Left ventricle myocardium superior (tissue), 1 donor: ENCODE results near the gene SH3BP1. TPM values are rescaled to one million over a fixed set of nuclear protein-coding genes. Genes with fewer than 3 reads are reported as not detected.
"Not testable (repeated sequence)": the region's sequence is repeated elsewhere in the genome, so short reads cannot be mapped to it uniquely, and the experiment has no call there.

ENCODE experiments used
- ATAC-seq: fragments of 200-7000 bp; cut with Tn5 transposase; one replicate; pipeline ENCODE4 v1.9.1; 2020; ENCODE audit warnings: mild to moderate bottlenecking, moderate library complexity
- DNase-seq: peaks from one replicate; pipeline ENCODE4 v3.0.0-alpha.2; 2020
- intact Hi-C: fragments of 100-400 bp; cut with micrococcal nuclease; formaldehyde crosslinking; loops from one replicate; pipeline ENCODE4 v1.11.0; 2022
- total RNA-seq: library from RNA; stranded (reverse); fragmentation: NEBNext Ultra II Directional; extraction: Animal tissue kit (Norgen Biotek cat#: 25700); gene quantifications from one replicate; pipeline ENCODE4 v1.2.1, GENCODE V29; 2021
- donor health status: DM: no; HTN: yes; CAD: no; lungs with severe emphysema.

SH3BP1 gene
- total RNA-seq, 1 donor from 2014 or later: 2.7 TPM

DNA sequence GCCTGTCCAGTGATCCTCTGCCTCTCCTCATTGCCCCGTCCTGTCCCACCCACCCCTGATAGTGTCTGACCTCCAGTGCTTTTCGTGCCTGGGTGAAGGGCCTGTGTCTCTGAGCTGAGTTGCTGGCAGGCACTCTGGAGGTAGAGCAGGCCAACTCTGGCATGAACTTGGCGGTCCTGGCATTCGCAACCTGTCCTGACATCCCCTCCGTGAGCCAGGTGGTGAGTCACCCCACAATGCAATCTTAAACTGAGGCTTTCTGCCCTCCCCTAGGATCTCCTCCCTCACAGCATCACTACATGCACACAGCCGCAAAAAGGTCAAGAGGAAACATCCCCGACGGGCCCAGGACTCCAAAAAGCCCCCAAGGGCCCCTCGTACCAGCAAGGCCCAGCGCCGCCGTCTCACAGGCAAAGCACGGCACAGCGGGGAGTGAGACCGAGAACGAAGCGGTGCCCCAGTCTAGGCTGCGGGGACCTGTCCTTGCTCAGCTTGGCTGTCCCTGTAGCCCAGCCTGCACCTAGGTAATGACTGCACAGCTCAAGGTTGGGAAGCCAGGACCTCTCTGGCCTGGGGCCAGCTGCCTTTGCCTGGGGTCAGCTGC, 51.5 kb downstream of the SH3BP1 start:
- intact Hi-C loops: loop anchor here (10.0 kb wide), 1 partner anchor 46 kb away; no protein-coding TSS in a partner anchor
- ATAC-seq (no peak), DNase-seq (no peak)

GRCh38 chr22:37692627-37693285, 53.3 kb downstream of the SH3BP1 start:
- DNase-seq (no peak), ATAC-seq (no peak)
- intact Hi-C loops: loop anchor here (10.0 kb wide), 1 partner anchor 48 kb away; no protein-coding TSS in a partner anchor

DNA sequence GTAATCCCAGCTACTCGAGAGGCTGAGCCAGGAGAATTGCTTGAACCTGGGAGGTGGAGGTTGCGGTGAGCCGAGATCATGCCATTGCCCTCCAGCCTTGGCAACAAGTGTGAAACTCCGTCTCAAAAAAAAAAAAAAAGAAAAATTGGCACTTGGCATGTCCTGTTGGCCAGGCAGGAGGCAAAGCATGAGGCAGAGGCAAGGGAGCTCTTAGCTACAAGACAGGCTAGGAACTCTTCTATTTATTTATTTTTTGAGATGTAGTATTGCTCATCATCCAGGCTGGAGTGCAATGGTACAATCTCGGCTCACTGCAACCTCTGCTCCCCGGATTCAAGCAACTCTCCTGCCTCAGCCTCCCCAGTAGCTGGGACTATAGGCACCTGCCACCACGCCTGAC, 54.7 kb downstream of the SH3BP1 start:
- not testable (repeated sequence) for DNase-seq, ATAC-seq
- intact Hi-C loops: loop anchor here (10.0 kb wide), 1 partner anchor 49 kb away; no protein-coding TSS in a partner anchor

DNA sequence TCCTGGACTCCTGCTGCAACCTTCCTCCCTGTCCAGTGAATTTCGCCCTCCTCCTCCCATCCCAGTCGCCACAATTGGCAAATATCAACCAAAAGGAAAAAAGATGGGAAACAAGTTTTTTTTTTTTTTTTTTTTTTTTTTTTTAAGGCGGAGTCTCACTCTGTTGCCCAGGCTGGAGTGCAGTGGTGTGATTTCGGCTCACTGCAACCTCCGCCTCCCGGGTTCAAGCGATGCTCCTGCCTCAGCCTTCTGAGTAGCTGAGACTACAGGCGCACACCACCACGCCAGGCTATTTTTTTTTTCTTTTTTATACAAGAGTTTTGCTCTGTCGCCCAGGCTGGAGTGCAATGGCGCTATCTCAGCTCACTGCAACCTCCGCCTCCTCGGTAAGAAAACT, 56.8 kb downstream of the SH3BP1 start:
- intact Hi-C loops: loop anchor here (10.0 kb wide), 1 partner anchor 51 kb away; no protein-coding TSS in a partner anchor
- not testable (repeated sequence) for ATAC-seq, DNase-seq

DNA sequence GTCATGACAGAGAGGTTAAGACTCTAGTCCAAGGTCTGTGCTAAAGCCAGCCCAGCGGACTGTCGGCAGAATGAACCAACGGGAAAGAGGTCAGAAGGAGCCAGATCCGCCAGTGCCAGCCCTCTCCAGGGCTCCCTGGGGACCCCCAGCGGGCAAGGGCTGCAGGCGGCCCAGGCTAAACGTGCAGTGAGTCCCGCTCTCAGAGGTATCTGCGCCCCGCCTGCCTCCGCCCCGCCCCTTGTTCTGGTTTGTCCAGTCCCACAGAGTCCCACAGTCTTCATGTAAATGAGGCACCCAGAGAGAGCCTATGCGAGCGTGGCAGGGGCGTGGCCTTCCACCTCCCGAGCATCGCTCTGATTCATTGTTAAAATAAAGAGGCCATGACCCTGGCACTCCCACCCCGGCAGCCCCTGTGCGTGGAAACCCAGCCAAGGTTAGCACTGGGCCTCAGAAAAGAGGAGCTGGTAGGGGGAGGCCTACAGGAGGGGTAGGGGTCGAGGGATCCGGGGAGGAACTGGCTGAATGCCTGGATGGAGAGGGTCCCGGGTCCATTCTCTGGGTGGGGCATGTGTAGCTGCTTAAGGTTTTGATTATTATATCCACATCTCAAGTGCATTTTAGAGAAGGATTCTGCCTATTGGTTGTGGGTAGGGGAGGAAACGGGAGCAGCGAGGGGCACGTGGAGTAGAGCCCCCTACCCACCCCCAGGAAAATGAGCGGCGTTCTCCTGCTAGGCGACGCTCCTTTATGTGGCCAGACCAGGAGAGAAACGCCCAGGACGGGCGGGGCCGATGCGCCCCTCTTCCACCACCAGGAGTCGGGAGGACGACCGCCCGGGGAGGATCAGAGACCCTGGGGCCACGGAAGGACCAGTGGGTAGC, 57.4 kb downstream of the SH3BP1 start, which contains the start of gene TRIOBP:
Gene TRIOBP, plus strand, starts transcription at position 392 of the 881 bp plus-strand sequence. CDS start 4,318 bp downstream, outside the sequence.
- ATAC-seq: peak; percentile 99
- DNase-seq: peak; percentile 96
- intact Hi-C loops: loop anchor here (10.0 kb wide), 1 partner anchor 52 kb away; no protein-coding TSS in a partner anchor

- no peak for DNase-seq
- ATAC-seq: no peak
- intact Hi-C loops: loop anchor here (10.0 kb wide), 1 partner anchor 53 kb away; no protein-coding TSS in a partner anchor
These were observed 58.0 kb downstream of the SH3BP1 start for GRCh38 chr22:37697538-37697835.

DNA sequence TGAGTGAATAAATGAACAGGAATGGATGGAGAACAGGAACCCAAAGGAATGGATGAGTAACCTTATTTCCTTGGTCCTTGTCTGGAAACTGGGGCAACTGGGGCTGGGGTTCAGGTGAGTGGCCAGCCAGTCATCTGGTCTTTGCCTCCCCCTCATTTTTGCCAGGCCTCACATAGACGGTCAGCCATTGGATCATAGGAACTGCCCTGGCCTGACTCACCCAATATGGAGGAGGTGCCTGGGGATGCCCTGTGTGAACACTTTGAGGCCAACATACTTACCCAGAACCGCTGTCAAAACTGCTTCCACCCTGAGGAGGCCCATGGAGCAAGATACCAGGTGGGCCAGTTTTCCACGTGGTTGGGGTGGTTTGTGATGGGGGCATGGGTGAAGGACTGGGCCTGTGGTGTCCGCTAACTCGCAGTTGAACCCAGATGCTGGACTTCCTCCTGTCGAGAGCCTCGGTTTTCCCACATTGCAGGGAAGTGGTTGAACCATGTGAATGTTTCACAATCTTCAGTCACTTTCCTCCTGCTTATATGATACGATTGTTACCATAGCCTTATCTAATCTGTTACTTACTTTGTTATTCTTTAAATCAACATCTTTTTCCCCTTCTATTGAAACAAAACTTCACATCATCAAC, 61.8 kb downstream of the SH3BP1 start:
- DNase-seq: no peak
- intact Hi-C loops: no loop called here
- ATAC-seq: no peak

DNA sequence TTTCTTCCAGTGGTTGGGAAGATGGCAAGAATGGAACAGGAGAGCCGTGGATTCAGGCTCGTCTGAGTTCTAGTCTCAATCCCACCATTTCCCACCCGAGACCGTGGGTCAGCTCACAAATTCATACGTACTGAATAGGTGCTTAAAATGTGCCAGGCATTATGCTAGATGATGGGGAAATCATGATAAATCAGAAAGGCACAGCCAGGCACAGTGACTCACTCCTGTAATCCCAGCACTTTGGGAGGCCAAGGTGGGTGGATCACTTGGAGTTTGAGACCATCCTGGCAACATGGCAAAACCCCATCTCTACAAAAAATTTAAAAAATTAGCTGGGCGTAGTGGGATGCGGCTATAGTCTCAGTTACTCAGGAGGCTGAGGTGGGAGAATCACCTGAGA, 64.4 kb downstream of the SH3BP1 start:
- intact Hi-C loops: no loop called here
- ATAC-seq: no peak
- no peak for DNase-seq

- intact Hi-C loops: no loop called here
- DNase-seq: no peak
- no peak for ATAC-seq
These were observed 65.2 kb downstream of the SH3BP1 start for GRCh38 chr22:37704645-37705044.

- ATAC-seq (no peak), DNase-seq (no peak)
- intact Hi-C loops: no loop called here
These were observed 65.7 kb downstream of the SH3BP1 start for GRCh38 chr22:37705205-37705604.

Other genes starting within 250 kb of the SH3BP1 start
- gene ELFN2, start 212.2 kb upstream of the SH3BP1 start, total RNA-seq: 0.05 TPM
- gene MFNG, start 153.3 kb upstream of the SH3BP1 start, total RNA-seq: 13.9 TPM
- 10.0 TPM for gene CARD10, start 120.3 kb upstream of the SH3BP1 start, total RNA-seq
- gene CDC42EP1, start 79.2 kb upstream of the SH3BP1 start, total RNA-seq: 14.6 TPM
- not detected for gene LGALS2, start 59.6 kb upstream of the SH3BP1 start, total RNA-seq
- 28.5 TPM for gene GGA1, start 30.8 kb upstream of the SH3BP1 start, total RNA-seq
- 21.5 TPM for gene PDXP, start 19.1 kb downstream of the SH3BP1 start, total RNA-seq
- 1,086 TPM for gene LGALS1, start 36.0 kb downstream of the SH3BP1 start, total RNA-seq
- gene NOL12, start 46.7 kb downstream of the SH3BP1 start, total RNA-seq: 12.0 TPM
- gene TRIOBP, start 57.4 kb downstream of the SH3BP1 start, total RNA-seq: 82.7 TPM
- gene GCAT, start 168.3 kb downstream of the SH3BP1 start, total RNA-seq: 42.0 TPM
- gene GALR3, start 183.7 kb downstream of the SH3BP1 start, total RNA-seq: not detected
- gene ANKRD54, start 204.7 kb downstream of the SH3BP1 start, total RNA-seq: 17.8 TPM
- 403 TPM for gene EIF3L, start 209.8 kb downstream of the SH3BP1 start, total RNA-seq